ENCODE results near the gene KLK11. TPM values are rescaled to one million over a fixed set of nuclear protein-coding genes. Genes with fewer than 3 reads are reported as not detected.

KLK11 gene
- total and polyA plus RNA-seq, 4 donors = 0.07 to 0.25 TPM; not detected in 2

GRCh38 chr19:51006406-51006805, 20.0 kb downstream of the KLK11 start (continued):
- TF ChIP-seq TAF1 (conservative IDR thresholded peaks at IDR 0.05) (no peak), CTCF (IDR thresholded peaks at IDR 0.05; ENCODE audit: low read depth, low read length, missing input control) (no peak), FOXA2 (IDR thresholded peaks at IDR 0.05) (no peak), FOXA1 (IDR thresholded peaks at IDR 0.05) (no peak), GABPA (IDR thresholded peaks at IDR 0.05 in 1 of 2, conservative IDR thresholded peaks at IDR 0.05 in 1 of 2) (no peak)

DNA sequence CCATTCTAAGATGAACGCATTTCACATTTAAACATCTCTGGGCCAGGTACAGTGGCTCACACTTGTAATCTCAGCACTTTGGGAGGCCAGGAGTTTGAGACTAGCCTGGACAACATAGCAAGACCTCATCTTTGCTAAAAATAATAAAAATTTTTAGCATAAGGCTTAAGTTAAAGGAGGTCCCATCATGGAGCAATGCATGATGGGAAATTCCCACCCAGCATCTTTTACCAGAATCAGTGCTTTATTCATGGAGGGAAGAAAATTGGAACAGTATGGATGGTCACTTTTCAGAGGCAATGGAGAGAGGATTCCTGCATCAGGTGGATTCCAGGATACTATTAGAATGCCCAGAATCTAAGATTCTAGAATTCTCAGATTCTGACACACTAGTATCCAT, 21.2 kb downstream of the KLK11 start:
- peaks cover 0 to 4% (median under 1%) of the 10 kb centered on the region in 4 donors for H3K27me3 ChIP-seq (ENCODE audit: control insufficient read depth in 4 of 4, insufficient read depth in 4 of 4, low read length in 3 of 4)
- no peak overlapping the region for H3K27ac ChIP-seq (ENCODE audit: low read depth in 1 of 2, low read length in 2 of 2)
- DNase-seq (ENCODE audit: low spot score) = no peak
- 75% methylated on average over 1 of the region's 1 CpG for WGBS
- no peaks in the 10 kb centered on the region for H3K36me3 ChIP-seq (ENCODE audit: control insufficient read depth in 4 of 4, insufficient read depth in 3 of 4, low read depth in 1 of 4, low read length in 3 of 4)
- no peaks in the 10 kb centered on the region for H3K9me3 ChIP-seq (ENCODE audit: control insufficient read depth in 4 of 4, low read length in 3 of 4)
- H3K9ac ChIP-seq (ENCODE audit: low read depth in 1 of 2, low read length in 2 of 2) = no peak overlapping the region
- TF ChIP-seq EGR1 (IDR thresholded peaks at IDR 0.05; ENCODE audit: low read depth in 2 of 2) (no peak), ZBTB33 (IDR thresholded peaks at IDR 0.05) (no peak), FOXA2 (IDR thresholded peaks at IDR 0.05) (no peak), GABPA (IDR thresholded peaks at IDR 0.05 in 1 of 2, conservative IDR thresholded peaks at IDR 0.05 in 1 of 2) (no peak), CTCF (IDR thresholded peaks at IDR 0.05; ENCODE audit: low read depth, low read length, missing input control) (no peak), FOXA1 (IDR thresholded peaks at IDR 0.05) (no peak), HNF4A (conservative IDR thresholded peaks at IDR 0.05) (no peak), SP1 (IDR thresholded peaks at IDR 0.05) (no peak), RXRA (IDR thresholded peaks at IDR 0.05) (no peak), NR2F2 (IDR thresholded peaks at IDR 0.05) (no peak), HNF4G (IDR thresholded peaks at IDR 0.05) (no peak), RAD21 (IDR thresholded peaks at IDR 0.05) (no peak)
- TF ChIP-seq, protein P1, sequence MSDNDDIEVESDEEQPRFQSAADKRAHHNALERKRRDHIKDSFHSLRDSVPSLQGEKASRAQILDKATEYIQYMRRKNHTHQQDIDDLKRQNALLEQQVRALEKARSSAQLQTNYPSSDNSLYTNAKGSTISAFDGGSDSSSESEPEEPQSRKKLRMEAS (IDR thresholded peaks at IDR 0.05) = no peak
- TF ChIP-seq, protein P2, sequence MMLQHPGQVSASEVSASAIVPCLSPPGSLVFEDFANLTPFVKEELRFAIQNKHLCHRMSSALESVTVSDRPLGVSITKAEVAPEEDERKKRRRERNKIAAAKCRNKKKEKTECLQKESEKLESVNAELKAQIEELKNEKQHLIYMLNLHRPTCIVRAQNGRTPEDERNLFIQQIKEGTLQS (IDR thresholded peaks at IDR 0.05) = no peak
- no peaks in the 10 kb centered on the region for H3K4me1 ChIP-seq (ENCODE audit: control insufficient read depth in 4 of 4, insufficient read depth in 4 of 4, low read length in 3 of 4)
- no peak overlapping the region for H3K4me3 ChIP-seq (ENCODE audit: low read depth in 1 of 3, low read length in 3 of 3)

Data from liver (tissue), 9 donors.